LNCaP clone FGC (cell line): Measurements from ENCODE around the gene NET1.
"Not testable (repeated sequence)": the region's sequence is repeated elsewhere in the genome, so short reads cannot be mapped to it uniquely, and the experiment has no call there.

ENCODE experiments used
- DNase-seq: peaks from one replicate; pipeline ENCODE4 v3.0.0-alpha.2; 2011; ENCODE audit warnings: low read depth
- H3K4me3 ChIP-seq: 2 replicates; pipeline ENCODE4 v1.5.1; 2011; ENCODE audit warnings: mild to moderate bottlenecking, low read depth, low read length, control low read depth
- CTCF ChIP-seq: IDR thresholded peaks from 2 replicates; pipeline ENCODE4 v1.5.1; 2012; ENCODE audit warnings: mild to moderate bottlenecking; ENCODE audit not compliant: control insufficient read depth, insufficient read depth; ENCODE audit errors: extremely low read depth

Gene NET1

GRCh38 chr10:5467634-5468255 is 55.4 kb downstream of the NET1 start:
- no peak for TF ChIP-seq CTCF
- no peak overlapping the region for H3K4me3 ChIP-seq
- DNase-seq: no peak

DNA sequence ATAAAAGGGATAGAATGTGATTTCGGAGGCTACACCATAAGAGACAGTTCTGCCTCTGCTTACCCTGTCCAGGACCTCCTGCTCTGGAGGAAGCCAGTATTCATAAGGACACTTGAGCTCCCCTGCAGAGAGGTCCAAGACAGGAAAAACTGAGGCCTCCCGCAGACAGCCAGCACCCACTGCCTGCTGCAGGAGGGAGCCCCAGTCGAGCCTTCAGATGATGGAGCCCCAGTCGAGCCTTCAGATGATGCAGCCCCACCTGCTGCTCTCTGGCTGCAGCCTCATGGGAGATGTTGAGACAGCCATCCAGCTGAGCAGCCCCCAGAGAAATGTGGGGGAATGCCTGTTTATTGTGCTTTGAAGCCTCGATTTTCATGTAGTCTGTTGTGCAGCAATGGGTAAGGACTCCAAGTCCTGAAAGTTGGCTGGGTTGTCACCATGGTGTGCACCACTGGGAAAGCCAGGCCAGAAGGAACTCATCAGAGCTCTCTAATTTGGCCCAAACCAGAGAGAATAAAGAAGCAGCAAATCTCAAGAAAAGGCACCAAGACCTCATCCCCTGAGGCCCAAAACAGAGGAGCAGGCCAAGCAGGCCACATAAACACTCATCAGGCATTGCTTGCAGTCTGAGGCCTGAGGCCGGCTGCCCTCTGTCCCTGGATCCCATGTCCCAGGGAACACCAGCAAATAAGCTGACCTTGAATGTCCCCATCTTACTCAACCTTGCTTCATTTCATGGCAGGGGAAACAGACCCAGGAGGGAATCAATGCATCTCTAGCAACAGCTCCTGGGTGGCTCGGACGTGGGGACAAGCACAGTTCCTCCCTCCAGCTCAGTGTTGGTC is 56.1 kb downstream of the NET1 start:
- no peak for TF ChIP-seq CTCF
- no peak for DNase-seq
- H3K4me3 ChIP-seq: no peak overlapping the region

DNA sequence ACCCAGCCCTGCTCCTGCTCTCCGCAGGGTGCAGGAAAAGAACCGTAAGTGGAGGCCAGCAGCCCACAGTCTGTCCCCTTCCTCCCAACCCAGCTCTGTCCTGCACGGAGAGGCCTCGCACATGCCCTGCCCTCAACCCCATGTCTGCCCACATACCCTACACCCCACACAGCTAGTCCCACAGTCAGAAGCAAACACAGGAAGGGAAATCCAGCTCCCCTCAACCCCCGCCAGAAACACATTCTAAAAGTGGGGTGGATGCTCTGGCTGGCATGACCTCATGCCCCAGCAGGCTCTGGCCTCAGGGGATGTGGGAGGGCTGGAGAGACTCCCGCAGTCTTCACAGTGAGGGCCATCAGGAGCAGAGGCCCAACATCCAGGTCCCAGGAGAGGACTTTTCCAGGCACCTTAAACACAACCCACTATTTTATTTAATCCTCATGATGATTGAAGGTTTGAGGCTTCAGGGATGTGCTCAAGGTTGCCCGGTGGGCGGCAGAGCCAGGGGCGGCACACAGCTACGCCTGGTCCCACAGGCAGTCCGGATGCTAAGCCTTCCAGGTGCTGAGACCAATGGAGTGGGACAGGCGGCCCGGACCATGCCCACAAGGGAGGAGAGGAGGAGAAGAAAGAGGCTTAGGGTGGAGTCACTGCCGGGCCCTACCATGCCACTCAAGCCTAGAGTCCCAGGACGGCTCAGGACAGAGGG is 57.1 kb downstream of the NET1 start:
- no peak for TF ChIP-seq CTCF
- no peak overlapping the region for H3K4me3 ChIP-seq
- DNase-seq: no peak

DNA sequence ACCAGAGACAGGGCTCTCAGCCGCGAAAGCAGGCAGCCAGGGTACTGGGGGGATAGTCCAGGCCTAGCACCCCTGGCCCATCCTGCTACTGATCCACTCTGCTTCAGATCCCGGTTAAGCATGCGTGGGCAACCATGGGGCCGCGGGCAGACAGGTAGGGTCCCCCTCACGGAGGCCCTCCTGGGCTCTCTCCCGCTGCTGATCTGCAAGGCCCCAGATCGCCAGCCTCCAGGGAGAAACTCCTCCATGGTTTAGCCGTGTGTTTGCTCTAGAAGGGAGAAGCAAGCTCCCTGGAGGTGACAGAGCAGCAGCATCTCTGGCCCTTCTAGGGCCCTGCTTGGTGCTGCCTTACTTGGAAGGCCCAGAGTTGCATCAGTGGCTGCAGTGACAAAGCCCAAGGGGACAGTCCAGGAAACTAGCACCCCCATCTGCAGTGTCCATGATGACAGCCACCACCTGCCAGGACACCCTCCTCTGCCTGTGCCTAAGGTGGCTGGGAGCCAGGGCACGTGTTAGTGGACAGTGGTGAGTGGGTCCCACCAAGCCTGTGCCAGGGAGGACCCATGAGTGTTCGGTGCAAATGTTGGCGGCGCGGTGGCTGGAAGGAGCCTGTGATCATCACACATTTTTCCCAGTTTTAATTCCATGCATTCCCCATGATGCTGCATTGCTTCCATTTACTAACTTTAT is 57.9 kb downstream of the NET1 start:
- no peak overlapping the region for H3K4me3 ChIP-seq
- no peak for DNase-seq
- TF ChIP-seq CTCF: no peak

DNA sequence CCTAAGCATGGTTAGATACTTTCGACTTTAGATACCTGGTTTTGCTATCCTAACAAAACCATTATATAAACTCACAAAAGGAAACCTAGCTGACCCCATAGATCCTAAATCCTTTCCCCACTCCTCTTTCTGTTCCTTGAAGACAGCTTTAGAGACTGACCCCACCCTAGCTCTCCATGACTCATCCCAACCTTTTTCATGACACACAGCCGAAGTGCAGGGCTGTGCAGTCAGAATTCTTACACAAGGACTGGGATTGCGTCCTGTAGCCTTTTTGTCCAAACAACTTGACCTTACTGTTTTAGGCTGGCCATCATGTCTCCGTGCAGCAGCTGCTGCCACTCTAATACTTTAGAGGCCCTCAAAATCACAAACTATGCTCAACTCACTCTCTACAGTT is 62.3 kb downstream of the NET1 start:
- H3K4me3 ChIP-seq, DNase-seq: not testable (repeated sequence)

DNA sequence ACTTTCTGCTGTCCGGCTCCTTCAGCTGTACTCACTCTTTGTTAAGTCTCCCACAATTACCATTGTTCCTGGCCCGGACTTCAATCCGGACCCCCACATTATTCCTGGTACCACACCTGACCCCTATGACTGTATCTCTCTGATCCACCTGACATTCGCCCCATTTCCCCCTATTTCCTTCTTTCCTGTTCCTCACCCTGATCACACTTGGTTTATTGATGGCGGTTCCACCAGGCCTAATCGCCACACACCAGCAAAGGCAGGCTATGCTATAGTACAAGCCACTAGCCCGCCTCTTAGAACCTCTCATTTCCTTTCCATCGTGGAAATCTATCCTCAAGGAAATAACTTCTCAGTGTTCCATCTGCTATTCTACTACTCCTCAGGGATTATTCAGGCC is 62.7 kb downstream of the NET1 start:
- not testable (repeated sequence) for DNase-seq

DNA sequence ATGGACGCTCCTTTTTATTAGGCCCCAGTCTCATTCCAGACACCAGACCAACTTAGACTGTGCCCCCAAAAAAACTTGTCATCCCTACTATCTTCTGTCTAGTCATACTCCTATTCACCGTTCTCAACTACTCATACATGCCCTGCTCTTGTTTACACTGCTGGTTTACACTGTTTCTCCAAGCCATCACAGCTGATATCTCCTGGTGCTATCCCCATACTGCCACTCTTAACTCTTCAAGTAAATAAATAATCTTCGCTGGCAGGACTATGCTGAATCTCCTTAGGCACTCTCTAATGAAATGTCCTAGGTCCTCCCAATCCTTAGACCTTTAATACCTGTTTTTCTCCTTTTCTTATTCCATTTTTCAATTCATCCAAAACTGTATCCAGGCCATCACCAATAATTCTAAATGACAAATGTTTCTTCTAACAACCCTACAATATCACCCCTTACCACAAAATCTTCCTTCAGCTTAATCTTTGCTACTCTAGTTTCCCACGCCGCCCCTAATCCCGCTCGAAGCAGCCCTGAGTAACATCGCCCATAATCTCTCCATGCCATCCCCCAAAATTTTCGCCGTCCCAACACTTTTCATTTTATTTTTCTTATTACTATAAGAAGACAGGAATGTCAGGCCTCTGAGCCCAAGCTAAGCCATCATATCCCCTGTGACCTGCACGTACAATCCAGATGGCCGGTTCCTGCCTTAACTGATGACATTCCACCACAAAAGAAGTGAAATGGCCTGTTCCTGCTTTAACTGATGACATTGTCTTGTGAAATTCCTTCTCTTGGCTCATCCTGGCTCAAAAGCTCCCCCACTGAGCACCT is 63.8 kb downstream of the NET1 start:
- not testable (repeated sequence) for DNase-seq, H3K4me3 ChIP-seq

More for the DNA sequence above, 62.7 kb downstream of the NET1 start:
- not testable (repeated sequence) for H3K4me3 ChIP-seq
